Amniotic stem cell (primary cell): Measurements from ENCODE around the gene ZYG11B.
"Not testable (repeated sequence)": the region's sequence is repeated elsewhere in the genome, so short reads cannot be mapped to it uniquely, and the experiment has no call there.

ENCODE experiments used
- DNase-seq: peaks from one replicate; lab custom pipeline; 2025; lab: John Stamatoyannopoulos, UW

Gene ZYG11B

GRCh38 chr1:52707927-52708655, 18.2 kb upstream of the ZYG11B start:
- DNase-seq: no peak

GRCh38 chr1:52709016-52709415, 17.2 kb upstream of the ZYG11B start:
- DNase-seq: no peak

GRCh38 chr1:52713590-52713989, 12.7 kb upstream of the ZYG11B start:
- no peak for DNase-seq

GRCh38 chr1:52715296-52715695, 11.0 kb upstream of the ZYG11B start:
- not testable (repeated sequence) for DNase-seq

- no peak for DNase-seq
Observed at GRCh38 chr1:52723260-52723659, 3.0 kb upstream of the ZYG11B start.

- DNase-seq: no peak
Observed at GRCh38 chr1:52725903-52726264, 369 bp upstream of the ZYG11B start.

- DNase-seq: no peak
Observed at GRCh38 chr1:52727114-52727586, 897 bp downstream of the ZYG11B start.

- DNase-seq: no peak
Observed at GRCh38 chr1:52727956-52728656, 1.9 kb downstream of the ZYG11B start.

GRCh38 chr1:52733368-52733767, 7.1 kb downstream of the ZYG11B start:
- no peak for DNase-seq

- DNase-seq: not testable (repeated sequence)
Observed at GRCh38 chr1:52735371-52735770, 9.1 kb downstream of the ZYG11B start.

- DNase-seq: no peak
Observed at GRCh38 chr1:52738148-52738547, 11.9 kb downstream of the ZYG11B start.

- no peak for DNase-seq
Observed at GRCh38 chr1:52738893-52739292, 12.6 kb downstream of the ZYG11B start.

GRCh38 chr1:52739699-52740467, 13.6 kb downstream of the ZYG11B start:
- no peak for DNase-seq

- no peak for DNase-seq
Observed at GRCh38 chr1:52741259-52741658, 15.0 kb downstream of the ZYG11B start.

- DNase-seq: no peak
Observed at GRCh38 chr1:52746189-52746588, 19.9 kb downstream of the ZYG11B start.

GRCh38 chr1:52747450-52747849, 21.2 kb downstream of the ZYG11B start:
- DNase-seq: no peak

- no peak for DNase-seq
Observed at GRCh38 chr1:52748119-52748518, 21.9 kb downstream of the ZYG11B start.

GRCh38 chr1:52749496-52749895, 23.2 kb downstream of the ZYG11B start:
- not testable (repeated sequence) for DNase-seq

GRCh38 chr1:52750139-52750538, 23.9 kb downstream of the ZYG11B start:
- DNase-seq: not testable (repeated sequence)

- no peak for DNase-seq
Observed at GRCh38 chr1:52751589-52752483, 25.6 kb downstream of the ZYG11B start.

- DNase-seq: no peak
Observed at GRCh38 chr1:52752484-52752826, 26.2 kb downstream of the ZYG11B start.

GRCh38 chr1:52753169-52753568, 26.9 kb downstream of the ZYG11B start:
- no peak for DNase-seq
